Mesothelial cell of epicardium (in vitro differentiated cells): ENCODE measurements around the gene FBXO7. TPM values are rescaled to one million over a fixed set of nuclear protein-coding genes. Genes with fewer than 3 reads are reported as not detected.

Experiments
- DNase-seq, 2 experiments: peaks; one replicate each; pipeline ENCODE4 v3.0.0; 2021; ENCODE audit warnings: low spot score in 2 of 2; ENCODE audit not compliant: unreplicated experiment in 2 of 2
- H3K27ac Mint-ChIP-seq: 2 replicates; pipeline ENCODE4 v1.8.0; 2021; ENCODE audit warnings: mixed read lengths
- H3K27me3 Mint-ChIP-seq: 2 replicates; pipeline ENCODE4 v1.8.0; 2021; ENCODE audit warnings: low read depth, mixed read lengths
- H3K36me3 Mint-ChIP-seq: 2 replicates; pipeline ENCODE4 v1.8.0; 2021; ENCODE audit warnings: mixed read lengths
- H3K4me1 Mint-ChIP-seq: 2 replicates; pipeline ENCODE4 v1.8.0; 2021; ENCODE audit warnings: mixed read lengths
- H3K4me3 Mint-ChIP-seq: 2 replicates; pipeline ENCODE4 v1.8.0; 2021; ENCODE audit warnings: mild to moderate bottlenecking, moderate library complexity, mixed read lengths
- H3K9me3 Mint-ChIP-seq: 2 replicates; pipeline ENCODE4 v1.8.0; 2021; ENCODE audit warnings: mixed read lengths
- CTCF ChIP-seq: fragments of 200-600 bp; sonication (generic); IDR thresholded peaks from one replicate; pipeline ENCODE4 v1.5.0; 2021; ENCODE audit warnings: antibody characterized with exemption; ENCODE audit not compliant: unreplicated experiment
- total RNA-seq: library from RNA; stranded (reverse); gene quantifications from 3 replicates; pipeline ENCODE4 v1.2.1, GENCODE V29; 2021

FBXO7 gene
- total RNA-seq = 79.0 to 86.7 TPM (median 82.8 TPM) in 3 replicates

GRCh38 chr22:32474635-32475467 lies at the start of gene FBXO7:
FBXO7 (plus strand) TSS chr22:32474811; CDS start chr22:32475003, 192 bp downstream.
- H3K36me3 Mint-ChIP-seq = peaks cover 2% of the 10 kb centered on the region
- H3K9me3 Mint-ChIP-seq = no peaks in the 10 kb centered on the region
- DNase-seq = peak; percentile 88 to 93
- TF ChIP-seq CTCF = no peak
- peak within 1 kb of the TSS; percentile 88 for H3K4me3 Mint-ChIP-seq
- H3K27me3 Mint-ChIP-seq = peaks cover 11% of the 10 kb centered on the region
- H3K4me1 Mint-ChIP-seq = peaks cover 17% of the 10 kb centered on the region
- H3K27ac Mint-ChIP-seq = peak within 1 kb of the TSS; percentile 97

GRCh38 chr22:32426881-32427280 lies 47.7 kb upstream of the FBXO7 start:
- peaks cover 2% of the 10 kb centered on the region for H3K4me1 Mint-ChIP-seq
- H3K27ac Mint-ChIP-seq = no peak overlapping the region
- peaks cover 44% of the 10 kb centered on the region for H3K27me3 Mint-ChIP-seq
- DNase-seq = no peak
- no peaks in the 10 kb centered on the region for H3K9me3 Mint-ChIP-seq
- no peak overlapping the region for H3K4me3 Mint-ChIP-seq
- H3K36me3 Mint-ChIP-seq = no peaks in the 10 kb centered on the region
- no peak for TF ChIP-seq CTCF

GRCh38 chr22:32430352-32430751 lies 44.3 kb upstream of the FBXO7 start:
- no peak for DNase-seq
- Mint-ChIP-seq H3K4me1 (no peaks in the 10 kb centered on the region), H3K27me3 (peaks cover 46% of the 10 kb centered on the region), H3K27ac (no peak overlapping the region), H3K36me3 (no peaks in the 10 kb centered on the region), H3K4me3 (no peak overlapping the region), H3K9me3 (no peaks in the 10 kb centered on the region)
- TF ChIP-seq CTCF = no peak

- no peaks in the 10 kb centered on the region for H3K36me3 Mint-ChIP-seq
- DNase-seq = no peak
- H3K27ac Mint-ChIP-seq = no peak overlapping the region
Measured at GRCh38 chr22:32444068-32444467, 30.5 kb upstream of the FBXO7 start.

GRCh38 chr22:32446321-32446720 lies 28.3 kb upstream of the FBXO7 start:
- no peak for TF ChIP-seq CTCF
- no peaks in the 10 kb centered on the region for H3K36me3 Mint-ChIP-seq
- H3K27me3 Mint-ChIP-seq = peaks cover 45% of the 10 kb centered on the region

More at GRCh38 chr22:32444068-32444467, 30.5 kb upstream of the FBXO7 start:
- no peaks in the 10 kb centered on the region for H3K4me1 Mint-ChIP-seq
- peaks cover 48% of the 10 kb centered on the region for H3K27me3 Mint-ChIP-seq
- H3K4me3 Mint-ChIP-seq = no peak overlapping the region
- no peak for TF ChIP-seq CTCF
- H3K9me3 Mint-ChIP-seq = no peaks in the 10 kb centered on the region

More at GRCh38 chr22:32446321-32446720, 28.3 kb upstream of the FBXO7 start:
- Mint-ChIP-seq H3K27ac (no peak overlapping the region), H3K4me1 (no peaks in the 10 kb centered on the region), H3K4me3 (no peak overlapping the region), H3K9me3 (no peaks in the 10 kb centered on the region)
- DNase-seq = no peak
